DLD1 (cell line): Measurements from ENCODE around the gene ANGEL2.
"Not testable (repeated sequence)": the region's sequence is repeated elsewhere in the genome, so short reads cannot be mapped to it uniquely, and the experiment has no call there.

Experiments
- in situ Hi-C: cut with HindIII; loops from 2 replicates; pipeline ENCODE4 v1.10.0; 2017; ENCODE audit warnings: low sequenced_read_pairs

Gene ANGEL2, protein sequence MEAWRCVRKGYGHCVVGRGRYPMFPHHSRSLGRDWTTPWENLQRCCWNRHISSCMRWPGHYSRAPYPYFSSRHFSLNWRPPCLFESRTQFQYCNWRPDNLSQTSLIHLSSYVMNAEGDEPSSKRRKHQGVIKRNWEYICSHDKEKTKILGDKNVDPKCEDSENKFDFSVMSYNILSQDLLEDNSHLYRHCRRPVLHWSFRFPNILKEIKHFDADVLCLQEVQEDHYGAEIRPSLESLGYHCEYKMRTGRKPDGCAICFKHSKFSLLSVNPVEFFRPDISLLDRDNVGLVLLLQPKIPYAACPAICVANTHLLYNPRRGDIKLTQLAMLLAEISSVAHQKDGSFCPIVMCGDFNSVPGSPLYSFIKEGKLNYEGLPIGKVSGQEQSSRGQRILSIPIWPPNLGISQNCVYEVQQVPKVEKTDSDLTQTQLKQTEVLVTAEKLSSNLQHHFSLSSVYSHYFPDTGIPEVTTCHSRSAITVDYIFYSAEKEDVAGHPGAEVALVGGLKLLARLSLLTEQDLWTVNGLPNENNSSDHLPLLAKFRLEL

DNA sequence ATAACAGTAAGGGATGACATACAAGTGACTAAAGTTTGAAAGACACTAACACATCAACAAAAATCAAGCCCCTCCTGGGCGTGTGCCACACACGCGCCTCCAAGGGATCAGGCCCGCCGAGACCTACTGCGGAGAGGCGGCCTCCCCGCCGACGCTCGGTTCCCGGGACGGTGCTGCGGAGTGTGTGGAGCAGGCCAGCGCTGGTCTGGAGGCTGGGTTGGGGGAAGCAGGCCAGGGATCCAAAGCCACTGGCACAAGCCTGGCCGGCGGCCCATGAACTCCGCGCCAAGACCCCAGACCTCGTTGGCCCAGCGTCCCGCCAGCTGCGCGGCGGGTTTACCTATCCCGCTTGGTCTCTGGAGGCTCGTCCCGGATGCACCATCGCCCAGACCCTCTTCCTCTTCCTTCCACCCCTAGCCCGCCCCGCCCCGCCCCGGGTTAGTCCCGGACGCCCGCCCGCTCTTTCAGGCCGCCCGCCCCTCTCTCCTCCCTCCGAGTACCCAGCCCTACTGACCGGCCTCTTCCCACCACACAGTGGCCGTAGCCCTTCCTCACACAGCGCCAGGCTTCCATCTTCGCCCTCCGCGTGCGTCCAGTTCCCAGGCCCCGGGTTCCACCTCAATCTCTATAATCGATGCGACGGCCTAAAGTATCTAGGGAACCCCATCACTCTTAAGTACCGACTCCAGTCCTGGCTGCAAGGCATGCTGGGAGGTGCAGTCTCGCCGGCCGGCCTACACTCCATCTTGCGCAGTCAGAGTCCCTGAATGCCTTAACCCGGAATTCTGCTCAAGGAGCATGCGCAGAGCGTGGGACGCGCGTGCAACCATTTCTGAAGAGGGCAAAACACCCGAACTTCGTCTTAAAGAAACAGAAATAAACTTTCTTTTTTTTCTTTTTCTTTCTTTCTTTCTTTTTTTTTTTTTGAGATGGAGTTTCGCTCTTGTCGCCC is at the start of gene ANGEL2:
TSS of gene ANGEL2 (minus strand) at position 769 of the 952 bp plus-strand sequence. CDS start at position 573, 196 bp downstream.
- in situ Hi-C loops, result no loop called here

DNA sequence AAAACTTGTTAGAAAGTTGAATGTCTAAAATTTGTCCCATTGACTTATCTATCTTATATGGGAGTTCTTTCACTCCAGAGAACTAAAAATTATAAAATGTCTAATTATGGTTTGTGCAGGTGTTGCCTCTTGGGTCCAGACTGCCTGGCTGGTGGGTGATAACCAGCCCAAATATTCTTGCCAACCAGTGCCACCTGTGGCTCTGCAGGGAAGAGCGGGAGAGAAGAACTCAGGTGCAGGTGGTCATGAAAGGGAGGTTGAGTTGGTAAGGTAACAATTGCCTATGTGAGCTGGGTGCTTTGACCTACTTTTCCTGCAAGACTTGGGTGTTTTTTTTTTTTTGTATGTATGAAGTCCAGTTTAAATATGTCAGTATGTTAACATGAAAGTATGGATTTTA is 45.6 kb upstream of the ANGEL2 start:
- in situ Hi-C loops, result no loop called here

DNA sequence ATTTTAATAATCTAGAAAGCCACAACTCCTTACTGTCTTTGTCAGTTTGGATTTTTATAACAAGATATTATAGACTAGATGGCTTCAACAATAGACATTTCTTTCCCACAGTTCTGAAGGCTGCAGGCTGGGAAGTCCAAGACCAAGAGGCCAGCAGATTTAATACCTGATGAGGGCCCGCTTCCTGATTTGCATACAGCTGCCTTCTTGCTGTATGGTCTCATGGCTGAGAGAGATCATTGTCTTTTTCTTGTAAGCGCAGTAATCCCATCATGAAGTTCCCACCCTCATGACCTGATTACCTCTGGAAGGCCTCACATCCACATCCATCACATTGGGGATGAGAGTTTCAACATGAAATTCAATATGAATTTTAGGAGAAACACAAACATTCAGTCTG is 45.2 kb upstream of the ANGEL2 start:
- in situ Hi-C loops, result no loop called here

DNA sequence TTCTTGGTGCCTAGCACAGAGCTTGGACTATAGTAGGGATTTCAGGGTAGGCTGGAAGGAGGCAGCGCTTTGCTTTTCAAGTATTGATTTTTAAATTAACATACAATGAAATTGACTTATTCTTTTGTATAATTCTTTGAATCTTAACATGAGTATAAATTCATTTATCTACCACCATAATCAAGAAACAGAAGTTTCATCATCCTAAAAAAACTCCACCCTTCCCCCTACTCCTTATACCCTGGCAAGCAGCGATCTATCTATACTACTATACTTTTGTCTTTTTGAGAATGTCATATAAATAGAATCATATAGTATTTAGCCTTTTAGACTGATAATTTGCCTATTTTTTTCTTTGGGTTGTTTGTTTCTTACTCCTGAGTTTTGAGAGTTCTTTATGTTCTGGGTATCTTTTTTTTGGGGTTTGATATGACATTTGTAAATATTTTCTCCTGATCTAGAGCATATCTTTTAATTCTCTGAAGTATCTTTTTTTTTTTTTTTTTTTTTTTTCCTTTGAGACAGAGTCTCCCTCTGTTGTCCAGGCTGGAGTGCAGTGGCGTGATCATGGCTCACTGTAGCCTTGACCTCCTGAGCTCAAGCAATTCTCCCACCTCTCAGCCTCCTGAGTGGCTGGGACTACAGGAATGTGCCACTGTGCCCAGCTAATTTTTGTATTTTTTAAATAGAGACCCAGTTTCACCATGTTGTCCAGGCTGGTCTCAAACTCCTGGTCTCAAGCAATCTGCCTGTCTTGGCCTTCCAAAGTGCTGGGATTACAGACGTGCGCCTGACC is 41.8 kb upstream of the ANGEL2 start:
- in situ Hi-C loops, result no loop called here

DNA sequence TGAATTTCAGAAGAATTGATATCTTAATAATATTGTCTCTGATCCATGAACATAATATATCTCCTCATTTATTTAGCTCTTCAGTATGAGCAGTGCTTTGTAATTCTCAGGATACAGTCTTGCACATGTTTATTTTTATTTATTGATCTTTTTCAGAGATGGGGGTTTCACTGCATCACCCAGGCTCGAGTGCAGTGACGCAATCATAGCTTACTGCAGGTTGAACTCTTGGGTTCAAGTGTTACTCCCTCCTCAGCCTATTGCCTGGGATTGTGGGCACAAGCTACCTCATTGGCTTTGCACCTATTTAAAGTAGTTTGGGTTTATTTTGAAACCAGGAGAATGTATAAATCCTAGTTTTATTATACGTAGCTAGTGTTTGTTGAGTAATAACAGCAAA is 40.1 kb upstream of the ANGEL2 start:
- in situ Hi-C loops, result no loop called here

DNA sequence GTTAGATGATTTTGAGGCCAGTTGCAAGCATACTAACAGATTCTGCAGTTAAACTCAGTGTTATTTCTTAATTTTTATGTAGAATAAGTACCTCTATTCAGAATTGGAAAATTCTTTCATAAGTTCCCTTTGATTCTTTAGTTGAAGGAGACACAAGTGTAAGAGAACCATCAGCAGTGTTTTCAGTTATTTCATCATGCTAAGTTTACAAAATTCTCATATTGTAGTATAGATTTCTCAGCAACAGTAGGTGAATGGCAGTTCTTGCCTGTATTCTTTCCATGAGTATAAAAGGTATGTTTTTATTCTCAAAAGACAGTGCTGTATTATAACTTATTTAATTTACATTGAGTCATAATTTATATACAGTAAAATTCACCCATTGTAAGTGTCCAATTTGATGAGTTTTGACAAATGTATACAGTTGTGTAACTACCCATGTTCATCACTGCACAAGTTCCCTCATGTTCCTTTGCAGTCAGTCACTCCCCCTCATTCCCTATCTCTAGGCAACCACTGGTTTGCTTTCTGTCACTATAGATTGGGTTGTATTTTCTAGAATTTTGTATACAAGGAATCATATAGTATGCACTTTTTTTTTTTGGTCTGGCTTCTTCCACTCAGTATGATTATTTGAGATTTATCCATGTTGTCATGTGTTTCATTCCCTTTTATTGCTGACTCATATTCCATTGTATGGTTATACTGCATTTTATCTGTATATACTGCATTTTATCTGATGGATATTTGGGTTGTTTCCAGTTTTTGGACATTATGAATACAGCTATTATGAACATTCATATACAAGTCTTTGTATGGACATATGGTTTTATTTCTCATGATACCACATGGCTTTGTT is 39.3 kb upstream of the ANGEL2 start:
- in situ Hi-C loops, result no loop called here

DNA sequence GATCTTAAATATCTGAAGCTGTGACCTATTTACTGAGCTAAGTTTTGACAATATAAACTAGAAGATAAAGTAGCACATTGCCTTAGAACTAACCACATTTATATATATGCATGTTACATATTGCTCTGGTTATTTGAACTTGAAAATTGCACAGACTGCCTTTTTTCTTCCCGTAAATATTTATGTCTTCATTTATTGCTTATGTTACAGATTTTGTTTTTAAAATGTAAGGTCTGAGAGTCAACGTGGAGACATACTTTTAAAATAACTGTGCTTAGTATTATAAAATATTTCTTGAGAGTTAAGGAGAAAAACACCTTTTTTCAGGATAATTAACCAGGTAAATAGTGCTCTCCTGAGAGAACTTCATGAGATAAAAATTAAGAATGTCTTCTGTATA is 38.5 kb upstream of the ANGEL2 start:
- in situ Hi-C loops, result no loop called here

DNA sequence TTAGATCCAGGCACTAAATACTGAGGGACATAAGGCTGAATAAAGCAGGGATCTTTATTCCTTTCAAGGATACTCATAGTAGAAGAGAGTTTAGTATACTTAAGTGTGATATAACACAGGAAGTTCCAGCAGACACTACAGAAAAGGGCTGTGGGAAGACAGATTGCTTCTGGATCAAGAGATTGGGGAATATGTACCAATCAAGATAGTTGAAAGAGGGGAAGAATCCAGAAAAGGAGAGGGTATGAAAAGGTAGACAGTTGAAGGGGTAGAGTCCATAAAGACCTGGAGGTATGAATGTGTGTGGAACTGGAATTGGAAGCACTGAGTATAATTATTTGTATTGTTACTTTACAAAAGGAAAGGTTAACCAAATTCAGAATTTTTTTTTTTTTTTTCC is 37.8 kb upstream of the ANGEL2 start:
- in situ Hi-C loops, result no loop called here

DNA sequence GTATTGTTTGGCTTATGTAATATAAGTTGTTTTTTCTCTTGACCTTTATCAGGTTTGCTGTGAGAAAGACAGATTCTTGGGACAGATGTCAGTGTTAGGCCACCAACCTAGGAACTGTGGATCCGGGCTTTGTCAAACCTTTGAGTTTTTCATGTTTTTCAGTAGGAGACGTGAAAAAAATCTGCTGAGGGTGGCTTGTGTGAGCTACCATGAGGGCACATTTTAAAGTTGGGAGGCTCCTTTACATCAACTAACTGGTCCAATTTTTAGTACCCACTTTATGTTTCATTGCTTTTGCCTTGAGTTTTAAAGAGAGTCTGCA is 36.2 kb upstream of the ANGEL2 start:
- in situ Hi-C loops, result no loop called here

DNA sequence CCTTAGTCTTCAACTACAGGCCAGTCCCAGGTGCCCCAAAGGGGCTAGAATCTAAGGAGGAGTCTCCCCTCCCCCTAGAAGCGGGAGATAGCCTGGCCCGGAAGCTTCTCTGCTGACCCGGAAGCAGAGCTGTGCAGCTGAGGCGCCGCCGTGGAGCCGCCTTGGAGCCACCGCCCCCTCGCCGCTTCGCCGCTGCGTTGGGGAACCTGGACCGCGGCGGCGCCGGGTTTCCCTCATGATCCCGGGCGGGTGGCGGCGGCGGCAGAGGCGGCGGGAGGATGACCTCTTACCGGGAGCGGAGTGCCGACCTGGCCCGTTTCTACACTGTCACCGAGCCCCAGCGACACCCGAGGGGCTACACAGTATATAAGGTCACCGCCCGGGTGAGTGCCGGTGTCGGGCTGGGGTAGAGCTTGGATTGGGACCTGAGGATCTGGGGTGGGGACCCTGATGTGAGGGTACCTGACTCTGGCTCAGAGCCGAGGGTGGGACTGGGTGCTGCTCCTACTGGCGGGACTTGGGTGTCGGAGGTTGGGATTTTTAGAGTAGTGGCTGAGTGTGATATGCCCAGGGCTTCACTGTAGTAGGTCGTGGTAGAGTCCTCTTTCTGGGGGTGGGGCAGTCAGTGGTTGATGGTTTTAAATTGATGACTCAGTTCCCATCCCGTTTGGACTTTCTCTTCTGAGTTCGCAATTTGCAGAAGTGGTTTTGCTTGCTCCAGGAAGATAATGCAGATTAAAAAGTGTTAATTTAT is 35.6 kb upstream of the ANGEL2 start, which contains the start of gene RPS6KC1:
TSS of gene RPS6KC1 (plus strand) at position 115 of the 754 bp plus-strand sequence. CDS start at position 279, 164 bp downstream.
- in situ Hi-C loops, result no loop called here

DNA sequence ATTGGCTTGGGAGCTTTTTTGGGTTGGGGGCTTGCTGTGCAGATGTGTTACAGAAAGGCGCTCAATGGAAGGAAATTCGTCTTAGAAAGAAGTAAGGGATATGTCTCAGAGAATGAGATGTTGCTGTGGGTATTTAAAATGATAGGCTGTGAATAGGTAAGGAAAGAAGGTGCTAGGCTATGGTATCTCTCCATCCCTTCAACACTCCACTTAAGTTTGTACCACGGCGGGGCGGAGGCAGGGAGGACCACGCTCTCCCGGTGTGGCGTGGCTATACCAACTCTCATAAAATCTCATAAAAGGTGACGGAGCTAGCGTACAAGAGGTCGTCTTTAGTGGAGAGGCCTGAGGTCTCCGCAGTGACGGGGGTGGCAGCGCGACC is 35.1 kb upstream of the ANGEL2 start:
- in situ Hi-C loops, result no loop called here

DNA sequence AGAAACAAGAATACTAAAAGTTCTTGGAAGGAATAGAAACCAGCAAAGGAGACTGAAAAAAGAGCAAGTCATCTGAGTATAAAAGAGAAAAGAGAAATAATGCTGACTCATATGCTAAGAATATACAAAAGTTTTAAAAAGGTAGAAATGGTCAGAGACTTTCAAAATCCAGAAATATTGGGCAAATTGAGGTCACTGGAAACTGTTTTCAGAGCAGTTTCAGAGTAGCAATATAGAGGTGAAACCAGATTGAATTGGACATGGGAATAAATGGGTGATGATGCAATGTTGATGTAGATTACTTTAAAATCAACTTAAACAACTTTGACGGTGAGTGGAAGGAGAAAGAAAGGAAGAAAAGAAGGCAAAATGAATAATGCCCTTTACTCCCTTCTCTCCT is 33.6 kb upstream of the ANGEL2 start:
- in situ Hi-C loops, result no loop called here

DNA sequence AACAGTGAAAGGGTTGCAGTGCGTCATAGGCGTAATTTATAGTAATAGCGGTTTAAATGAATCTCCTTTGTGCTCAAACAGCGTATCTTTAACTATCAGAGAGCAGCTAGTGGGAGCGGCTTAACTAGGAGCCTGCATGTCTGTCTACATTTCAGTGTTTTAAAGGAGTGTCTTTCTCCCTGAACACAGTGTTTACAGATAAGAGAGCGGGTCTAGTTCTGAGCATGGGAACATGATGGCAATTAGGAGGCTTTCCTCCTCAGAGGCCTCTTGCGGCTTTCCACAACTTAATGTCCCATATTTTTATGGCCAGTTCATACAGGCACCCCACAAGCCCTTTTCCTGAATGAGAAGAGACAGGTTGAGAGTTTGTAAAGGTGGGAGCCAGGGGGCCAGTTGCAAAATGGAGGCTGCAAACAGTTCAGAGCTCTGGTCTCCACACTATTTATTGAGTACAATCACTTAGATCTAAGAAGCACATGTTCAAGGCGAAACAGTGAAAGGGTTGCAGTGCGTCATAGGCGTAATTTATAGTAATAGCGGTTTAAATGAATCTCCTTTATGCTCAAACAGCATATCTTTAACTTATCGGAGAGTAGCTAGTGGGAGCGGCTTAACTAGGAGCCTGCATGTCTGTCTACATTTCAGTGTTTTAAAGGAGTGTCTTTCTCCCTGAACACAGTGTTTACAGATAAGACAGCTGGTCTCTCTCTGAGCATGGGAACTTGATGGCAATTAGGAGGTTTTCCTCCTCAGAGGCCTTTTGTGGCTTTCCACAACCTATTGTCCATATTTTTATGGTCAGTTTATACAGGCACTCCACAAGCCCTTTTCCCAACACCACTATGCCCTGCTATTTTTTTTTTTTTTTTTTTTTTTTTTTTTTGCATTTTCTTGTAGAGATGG is 29.9 kb upstream of the ANGEL2 start:
- in situ Hi-C loops, result not testable (repeated sequence)

DNA sequence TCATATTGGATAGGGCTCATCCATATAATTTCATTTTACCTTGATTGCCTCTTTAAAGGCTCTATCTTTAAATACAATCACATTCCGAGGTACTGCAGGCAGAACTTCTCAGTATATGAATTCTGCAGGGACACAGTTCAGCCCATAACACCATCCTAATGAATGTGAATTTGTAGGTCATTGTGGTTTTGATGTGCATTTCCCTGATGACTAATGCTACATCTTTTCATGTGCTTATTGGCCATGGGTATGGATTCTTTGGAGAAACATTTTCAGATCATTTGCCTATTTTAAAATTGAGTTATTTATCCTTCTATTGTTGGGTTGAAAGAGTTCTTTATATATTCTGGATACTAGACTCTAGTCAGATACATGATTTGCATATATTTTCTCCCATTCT is 25.8 kb upstream of the ANGEL2 start:
- in situ Hi-C loops, result no loop called here

DNA sequence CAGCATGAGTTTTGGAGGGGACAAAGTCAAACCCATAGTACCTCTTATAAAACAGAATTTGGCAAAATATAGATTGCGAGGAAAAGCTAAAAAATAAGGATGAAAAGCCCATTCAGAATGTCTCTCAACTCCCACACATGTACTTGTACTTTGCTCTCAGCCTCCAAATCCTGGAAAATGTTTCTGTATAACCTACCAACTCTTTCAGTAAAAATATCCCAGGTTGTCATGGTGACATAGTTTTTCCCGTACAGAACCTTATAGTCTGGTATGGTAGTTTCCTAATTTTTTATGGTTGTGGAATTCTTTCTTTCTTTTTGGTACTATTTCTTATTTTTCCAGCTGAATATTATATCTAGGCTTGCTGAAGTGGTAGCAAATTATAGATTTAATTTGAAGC is 19.9 kb upstream of the ANGEL2 start:
- in situ Hi-C loops, result no loop called here

DNA sequence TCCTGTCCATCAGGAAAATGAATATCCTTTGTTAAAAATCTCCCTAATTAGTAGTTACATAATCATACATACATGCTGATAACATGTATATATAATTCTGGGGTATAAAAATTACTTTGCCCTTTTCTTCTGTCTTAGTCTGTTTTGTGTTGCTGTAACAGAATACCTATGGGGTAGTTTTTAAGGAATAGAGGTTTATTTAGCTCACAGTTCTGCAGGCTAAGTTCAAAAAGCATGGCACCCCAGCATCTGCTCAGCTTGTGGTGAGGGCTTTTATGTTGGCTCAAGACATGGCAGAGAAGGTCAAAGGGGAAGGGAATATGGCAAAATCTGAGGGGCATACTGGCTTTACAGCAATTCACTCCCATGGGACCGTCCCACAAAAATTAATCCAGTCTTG is 19.0 kb upstream of the ANGEL2 start:
- in situ Hi-C loops, result no loop called here

DNA sequence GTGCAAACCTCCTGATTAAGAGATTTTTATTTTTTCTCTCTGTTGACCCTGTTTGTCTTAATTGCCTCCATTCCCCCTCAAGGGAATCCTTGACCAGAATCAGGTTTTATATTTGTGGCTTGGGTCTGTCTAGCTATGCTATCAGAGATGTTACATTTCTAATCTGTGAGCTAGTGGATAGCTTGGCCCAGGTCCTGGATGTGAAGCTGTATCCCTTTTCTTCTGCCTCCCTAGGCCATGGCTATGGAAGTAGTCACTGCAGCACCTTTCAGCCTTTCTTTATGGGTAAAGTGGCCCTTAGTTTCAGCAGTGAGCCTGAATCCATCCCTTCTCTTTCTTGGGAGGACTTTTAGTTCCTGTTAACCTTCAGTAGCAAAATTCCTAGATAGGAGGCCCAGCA is 17.0 kb upstream of the ANGEL2 start:
- in situ Hi-C loops, result no loop called here

DNA sequence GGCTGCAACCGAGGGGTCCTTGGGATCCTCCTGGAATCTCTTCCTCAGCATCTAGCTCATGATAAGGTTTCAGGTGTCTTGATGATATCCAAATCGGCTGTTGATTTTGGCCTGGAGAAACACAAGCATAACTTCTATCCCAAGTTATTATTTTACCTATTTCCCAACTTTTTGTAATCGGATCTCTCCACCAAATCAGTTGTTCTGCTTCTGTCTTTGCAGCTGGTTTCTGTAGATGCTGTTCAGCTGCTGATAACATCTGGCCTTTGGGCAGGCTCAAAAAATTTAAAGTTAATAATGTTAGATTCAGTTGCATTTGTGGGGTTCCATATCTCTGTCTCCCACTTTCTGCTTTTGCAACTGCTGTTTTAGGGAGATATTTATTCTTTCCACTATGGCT is 11.4 kb upstream of the ANGEL2 start:
- in situ Hi-C loops, result not testable (repeated sequence)
